Endothelial cell of umbilical vein (primary cell): ENCODE data around the gene CCDC136.

Experiments
- EZH2 ChIP-seq: IDR thresholded peaks from 2 replicates; pipeline ENCODE4 v1.6.1; 2012; ENCODE audit warnings: borderline replicate concordance, low read depth, mild to moderate bottlenecking, moderate library complexity, low read length, inconsistent platforms; ENCODE audit not compliant: severe bottlenecking
- FOS ChIP-seq: IDR thresholded peaks from 2 replicates; pipeline ENCODE4 v1.6.1; 2011; ENCODE audit warnings: mild to moderate bottlenecking, low read length, moderate library complexity, borderline replicate concordance; ENCODE audit not compliant: insufficient read depth
- GATA2 ChIP-seq: IDR thresholded peaks from 2 replicates; pipeline ENCODE4 v1.7.0; 2011; ENCODE audit warnings: low read depth, mild to moderate bottlenecking, moderate library complexity, mixed read lengths, low read length; ENCODE audit not compliant: insufficient read length, insufficient read depth
- JUN ChIP-seq: IDR thresholded peaks from 2 replicates; pipeline ENCODE4 v1.6.1; 2011; ENCODE audit warnings: borderline replicate concordance, low read depth; ENCODE audit not compliant: insufficient read length, insufficient read depth
- MYC ChIP-seq: IDR thresholded peaks from one replicate; pipeline ENCODE4 v1.6.1; 2011; ENCODE audit warnings: mild to moderate bottlenecking, low read depth, low read length
- POLR2A ChIP-seq: IDR thresholded peaks from 2 replicates; pipeline ENCODE4 v1.6.1; 2012; ENCODE audit warnings: low read depth, mild to moderate bottlenecking, control low read depth, low read length
- POLR2AphosphoS5 ChIP-seq: IDR thresholded peaks from 2 replicates; pipeline ENCODE4 v1.6.1; 2012; ENCODE audit warnings: low read depth, mild to moderate bottlenecking, control low read depth, low read length, moderate library complexity; ENCODE audit not compliant: insufficient read depth
- TF ChIP-seq, protein P1 (sequence below), 2 donors: IDR thresholded peaks; 1 replicate in 1 of 2; 2 replicates in 1 of 2; pipeline ENCODE4 v1.5.1; 2011; ENCODE audit warnings: low read length in 2 of 2, mild to moderate bottlenecking in 2 of 2, moderate library complexity in 2 of 2, control low read depth in 1 of 2, inconsistent platforms in 1 of 2, low read depth in 1 of 2; ENCODE audit not compliant: insufficient read depth in 1 of 2; ENCODE audit errors: extremely low read depth in 1 of 2

DNA sequence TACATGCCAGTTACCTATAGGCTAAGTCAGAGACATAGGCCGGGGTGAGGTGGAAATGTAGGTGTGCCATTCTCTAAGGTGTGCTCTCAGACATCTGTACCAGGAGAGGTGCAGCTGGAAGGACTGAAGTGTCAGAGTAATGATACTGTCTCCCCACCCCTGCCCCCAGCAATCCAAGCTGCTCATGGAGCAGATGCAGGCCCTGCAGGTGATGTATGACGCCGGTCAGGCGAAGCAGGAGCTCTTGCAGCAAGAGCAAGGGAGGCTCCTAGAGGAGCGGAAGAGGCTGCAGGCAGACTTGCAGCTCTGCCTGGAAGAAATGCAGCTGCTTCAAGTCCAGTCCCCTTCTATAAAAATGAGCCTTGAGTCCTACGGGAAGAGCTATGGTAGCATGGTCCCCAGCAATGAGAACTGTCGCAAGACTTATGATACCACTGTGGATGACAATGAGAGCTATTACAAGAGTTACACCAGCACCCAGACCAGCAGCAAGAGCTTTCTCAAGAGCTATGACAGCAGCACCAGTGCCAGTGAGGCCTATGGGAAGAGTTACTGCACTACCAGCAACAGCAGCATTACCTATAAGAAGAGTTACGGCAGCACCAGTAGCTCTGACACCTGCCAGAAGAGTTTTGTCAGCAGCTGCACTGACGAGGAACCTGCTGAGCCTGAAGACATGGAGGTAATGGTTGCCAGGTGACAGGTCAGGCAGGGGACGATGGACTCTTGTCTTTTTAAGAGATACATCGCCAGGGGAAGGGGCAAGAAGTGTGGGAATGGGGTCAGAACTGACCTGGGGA lies 20.1 kb downstream of the CCDC136 start:
- TF ChIP-seq POLR2A (no peak), EZH2 (no peak), JUN (no peak), GATA2 (no peak), FOS (no peak), MYC (no peak), POLR2AphosphoS5 (no peak)
- TF ChIP-seq, protein P1, sequence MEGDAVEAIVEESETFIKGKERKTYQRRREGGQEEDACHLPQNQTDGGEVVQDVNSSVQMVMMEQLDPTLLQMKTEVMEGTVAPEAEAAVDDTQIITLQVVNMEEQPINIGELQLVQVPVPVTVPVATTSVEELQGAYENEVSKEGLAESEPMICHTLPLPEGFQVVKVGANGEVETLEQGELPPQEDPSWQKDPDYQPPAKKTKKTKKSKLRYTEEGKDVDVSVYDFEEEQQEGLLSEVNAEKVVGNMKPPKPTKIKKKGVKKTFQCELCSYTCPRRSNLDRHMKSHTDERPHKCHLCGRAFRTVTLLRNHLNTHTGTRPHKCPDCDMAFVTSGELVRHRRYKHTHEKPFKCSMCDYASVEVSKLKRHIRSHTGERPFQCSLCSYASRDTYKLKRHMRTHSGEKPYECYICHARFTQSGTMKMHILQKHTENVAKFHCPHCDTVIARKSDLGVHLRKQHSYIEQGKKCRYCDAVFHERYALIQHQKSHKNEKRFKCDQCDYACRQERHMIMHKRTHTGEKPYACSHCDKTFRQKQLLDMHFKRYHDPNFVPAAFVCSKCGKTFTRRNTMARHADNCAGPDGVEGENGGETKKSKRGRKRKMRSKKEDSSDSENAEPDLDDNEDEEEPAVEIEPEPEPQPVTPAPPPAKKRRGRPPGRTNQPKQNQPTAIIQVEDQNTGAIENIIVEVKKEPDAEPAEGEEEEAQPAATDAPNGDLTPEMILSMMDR (IDR thresholded peaks at IDR 0.05; ENCODE audit: extremely low read depth in 1 of 2, insufficient read depth in 1 of 2, low read depth in 1 of 2, low read length in 2 of 2) = no peak
